ENCODE data around the gene ATP8B4.

Gene ATP8B4

DNA sequence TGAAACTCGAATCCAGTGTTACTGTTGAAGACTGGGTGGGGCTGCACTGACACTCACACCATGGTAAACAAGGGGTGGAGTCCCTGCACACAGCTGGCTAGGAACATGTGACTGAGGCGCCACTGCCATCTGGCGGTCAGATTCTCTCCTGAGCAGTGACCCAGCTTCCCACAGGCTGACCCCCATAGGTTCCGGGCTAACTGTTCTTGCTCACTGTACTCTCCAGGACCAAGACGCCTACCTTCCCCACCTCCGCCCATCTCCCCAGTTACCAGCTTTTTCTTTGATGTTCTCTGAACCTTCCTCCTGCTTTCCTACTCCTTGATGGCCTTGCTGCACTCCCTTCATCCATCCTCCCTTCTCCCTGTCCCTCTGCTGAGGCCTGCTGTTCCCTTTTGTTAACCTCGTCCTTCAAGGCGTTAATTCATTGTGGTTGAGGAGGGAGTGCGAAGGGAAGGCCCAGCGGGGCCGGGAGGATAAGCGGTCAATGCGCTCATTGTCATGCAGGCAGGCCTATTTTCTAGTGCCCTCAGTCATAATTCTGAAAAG is 115.2 kb downstream of the ATP8B4 start:
- Histone ChIP-seq H3K14ac (ENCODE audit: low read length) (peak overlapping the region; percentile 47), H4K12ac (ENCODE audit: low read depth, low read length) (no peak overlapping the region), H2AFZ (ENCODE audit: insufficient read depth, low read length, poor library complexity) (peak overlapping the region; percentile 51), H2AK5ac (ENCODE audit: low read length) (peak overlapping the region; percentile 71), H3K4ac (ENCODE audit: low read depth, low read length) (peak overlapping the region; percentile 39), H2BK120ac (ENCODE audit: insufficient read depth, low read length, poor library complexity) (peak overlapping the region; percentile 82), H3K4me1 (ENCODE audit: control insufficient read depth in 1 of 2, insufficient read depth in 2 of 2, low read length in 2 of 2) (peaks cover 0 to 3% of the 10 kb centered on the region in 2 experiments), H3K27me3 (ENCODE audit: insufficient read depth, low read length) (no peaks in the 10 kb centered on the region), H3K18ac (ENCODE audit: low read length) (peak overlapping the region; percentile 29), H3K79me2 (ENCODE audit: control insufficient read depth, insufficient read depth, low read length, poor library complexity) (no peaks in the 10 kb centered on the region), H3K4me2 (ENCODE audit: low read length) (no peak overlapping the region), H3K79me1 (ENCODE audit: low read length) (peaks cover 5% of the 10 kb centered on the region), H3K4me3 (ENCODE audit: low read depth, low read length) (no peak overlapping the region), H3K27ac (ENCODE audit: low read depth, low read length) (no peak overlapping the region), H3K36me3 (ENCODE audit: control insufficient read depth in 1 of 2, insufficient read depth in 2 of 2, low read length in 2 of 2) (no peaks in the 10 kb centered on the region), H2BK12ac (ENCODE audit: low read length) (peak overlapping the region; percentile 69), H4K91ac (ENCODE audit: low read depth, low read length) (peak overlapping the region; percentile 75), H4K8ac (ENCODE audit: low read depth, low read length) (peak overlapping the region; percentile 33), H3K9me3 (ENCODE audit: insufficient read depth, low read depth, low read length) (no peaks in the 10 kb centered on the region), H3K9ac (ENCODE audit: low read length) (peak overlapping the region; percentile 35), H2BK5ac (ENCODE audit: low read depth, low read length, poor library complexity) (no peak overlapping the region), H3K23ac (ENCODE audit: low read length) (no peak overlapping the region)
- peak; percentile 72 to 87 for DNase-seq
- WGBS (ENCODE audit: extremely low coverage, insufficient coverage, insufficient read length): no CpG with 5 or more reads among the region's 13 CpGs

DNA sequence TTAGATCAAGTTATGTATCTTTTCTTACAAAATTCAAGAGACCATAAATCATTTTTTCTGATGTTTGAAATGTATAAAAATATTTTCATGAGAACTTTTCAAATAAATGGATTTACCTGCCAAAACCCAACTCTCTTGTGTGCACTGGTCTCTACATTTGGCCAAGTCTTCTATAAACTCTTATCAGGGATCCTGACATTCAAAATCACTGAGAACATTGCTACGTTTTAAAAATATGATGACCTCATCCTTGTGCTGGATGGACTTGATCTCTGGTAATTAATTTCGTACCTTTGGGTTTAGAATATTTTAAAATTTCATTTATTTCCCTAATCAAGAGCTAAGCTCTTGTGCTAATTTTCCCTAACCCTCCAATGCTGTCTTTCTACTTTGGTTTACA is 127.4 kb downstream of the ATP8B4 start:
- no peak overlapping the region for H2AFZ ChIP-seq (ENCODE audit: insufficient read depth, low read length, poor library complexity)
- no peak overlapping the region for H3K14ac ChIP-seq (ENCODE audit: low read length)
- no peak overlapping the region for H3K18ac ChIP-seq (ENCODE audit: low read length)
- no peak overlapping the region for H4K8ac ChIP-seq (ENCODE audit: low read depth, low read length)
- H3K27ac ChIP-seq (ENCODE audit: low read depth, low read length): no peak overlapping the region
- no peak overlapping the region for H3K4me3 ChIP-seq (ENCODE audit: low read depth, low read length)
- H2BK120ac ChIP-seq (ENCODE audit: insufficient read depth, low read length, poor library complexity): no peak overlapping the region
- no peak overlapping the region for H4K91ac ChIP-seq (ENCODE audit: low read depth, low read length)
- H3K36me3 ChIP-seq (ENCODE audit: control insufficient read depth in 1 of 2, insufficient read depth in 2 of 2, low read length in 2 of 2): no peaks in the 10 kb centered on the region
- no peak overlapping the region for H2AK5ac ChIP-seq (ENCODE audit: low read length)
- no peak for DNase-seq
- no peak overlapping the region for H2BK12ac ChIP-seq (ENCODE audit: low read length)
- H3K23ac ChIP-seq (ENCODE audit: low read length): no peak overlapping the region
- H3K9me3 ChIP-seq (ENCODE audit: insufficient read depth, low read depth, low read length): no peaks in the 10 kb centered on the region
- H3K27me3 ChIP-seq (ENCODE audit: insufficient read depth, low read length): no peaks in the 10 kb centered on the region
- no peak overlapping the region for H3K4ac ChIP-seq (ENCODE audit: low read depth, low read length)
- no peak overlapping the region for H2BK5ac ChIP-seq (ENCODE audit: low read depth, low read length, poor library complexity)
- no CpG with 5 or more reads among the region's 2 CpGs for WGBS (ENCODE audit: extremely low coverage, insufficient coverage, insufficient read length)
- peaks cover 4% of the 10 kb centered on the region for H3K79me1 ChIP-seq (ENCODE audit: low read length)
- H4K12ac ChIP-seq (ENCODE audit: low read depth, low read length): no peak overlapping the region
- no peak overlapping the region for H3K4me2 ChIP-seq (ENCODE audit: low read length)
- H3K4me1 ChIP-seq (ENCODE audit: control insufficient read depth in 1 of 2, insufficient read depth in 2 of 2, low read length in 2 of 2): peaks cover 0 to 3% of the 10 kb centered on the region in 2 experiments
- no peak overlapping the region for H3K9ac ChIP-seq (ENCODE audit: low read length)
- H3K79me2 ChIP-seq (ENCODE audit: control insufficient read depth, insufficient read depth, low read length, poor library complexity): no peaks in the 10 kb centered on the region

DNA sequence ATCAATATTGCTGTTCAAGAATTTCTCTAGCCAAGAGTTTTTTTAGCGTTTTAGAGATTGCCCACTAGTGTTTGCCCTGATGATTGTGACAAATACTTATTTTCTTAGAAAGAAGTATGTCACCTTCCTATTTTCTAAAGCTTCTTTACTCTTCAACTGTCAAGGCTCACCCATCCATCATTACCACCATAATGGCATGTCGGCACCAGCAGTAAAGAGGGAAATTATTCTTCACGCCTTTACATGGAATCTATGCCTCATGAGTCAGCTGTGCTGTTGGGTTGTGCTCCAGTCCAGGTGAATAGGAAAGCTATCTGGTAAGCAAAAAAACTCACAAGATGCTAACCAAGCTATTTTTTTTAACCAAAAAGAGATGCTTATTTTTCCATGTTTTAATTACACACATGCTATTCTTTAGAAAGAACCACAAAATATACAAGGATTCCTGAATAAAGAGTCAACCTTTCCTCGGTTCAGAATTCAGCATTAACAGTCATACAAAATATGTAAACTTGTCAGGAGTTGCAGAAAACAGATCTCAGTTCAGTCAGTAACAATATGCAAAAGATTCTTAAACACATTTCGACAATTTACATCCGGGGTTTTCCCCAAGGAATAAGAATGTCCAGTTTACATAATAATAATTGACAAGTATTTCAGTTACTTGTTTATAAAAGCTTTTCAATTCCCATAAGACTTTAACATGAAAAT is 128.0 kb downstream of the ATP8B4 start:
- Histone ChIP-seq H3K79me1 (ENCODE audit: low read length) (peaks cover 6% of the 10 kb centered on the region), H3K79me2 (ENCODE audit: control insufficient read depth, insufficient read depth, low read length, poor library complexity) (no peaks in the 10 kb centered on the region), H2BK120ac (ENCODE audit: insufficient read depth, low read length, poor library complexity) (no peak overlapping the region), H3K4me3 (ENCODE audit: low read depth, low read length) (no peak overlapping the region), H3K27me3 (ENCODE audit: insufficient read depth, low read length) (no peaks in the 10 kb centered on the region), H3K4me1 (ENCODE audit: control insufficient read depth in 1 of 2, insufficient read depth in 2 of 2, low read length in 2 of 2) (peaks cover 0 to 3% of the 10 kb centered on the region in 2 experiments), H3K36me3 (ENCODE audit: control insufficient read depth in 1 of 2, insufficient read depth in 2 of 2, low read length in 2 of 2) (no peaks in the 10 kb centered on the region), H2AFZ (ENCODE audit: insufficient read depth, low read length, poor library complexity) (no peak overlapping the region), H2BK5ac (ENCODE audit: low read depth, low read length, poor library complexity) (no peak overlapping the region), H4K12ac (ENCODE audit: low read depth, low read length) (no peak overlapping the region), H2AK5ac (ENCODE audit: low read length) (no peak overlapping the region), H3K9me3 (ENCODE audit: insufficient read depth, low read depth, low read length) (no peaks in the 10 kb centered on the region), H3K9ac (ENCODE audit: low read length) (no peak overlapping the region), H3K27ac (ENCODE audit: low read depth, low read length) (no peak overlapping the region), H3K14ac (ENCODE audit: low read length) (no peak overlapping the region), H4K91ac (ENCODE audit: low read depth, low read length) (no peak overlapping the region), H2BK12ac (ENCODE audit: low read length) (no peak overlapping the region), H3K18ac (ENCODE audit: low read length) (no peak overlapping the region), H3K23ac (ENCODE audit: low read length) (no peak overlapping the region), H3K4ac (ENCODE audit: low read depth, low read length) (no peak overlapping the region), H3K4me2 (ENCODE audit: low read length) (no peak overlapping the region), H4K8ac (ENCODE audit: low read depth, low read length) (no peak overlapping the region)
- WGBS (ENCODE audit: extremely low coverage, insufficient coverage, insufficient read length): no CpG with 5 or more reads among the region's 6 CpGs
- DNase-seq: peak in 1 of 2 donors; percentile 20

DNA sequence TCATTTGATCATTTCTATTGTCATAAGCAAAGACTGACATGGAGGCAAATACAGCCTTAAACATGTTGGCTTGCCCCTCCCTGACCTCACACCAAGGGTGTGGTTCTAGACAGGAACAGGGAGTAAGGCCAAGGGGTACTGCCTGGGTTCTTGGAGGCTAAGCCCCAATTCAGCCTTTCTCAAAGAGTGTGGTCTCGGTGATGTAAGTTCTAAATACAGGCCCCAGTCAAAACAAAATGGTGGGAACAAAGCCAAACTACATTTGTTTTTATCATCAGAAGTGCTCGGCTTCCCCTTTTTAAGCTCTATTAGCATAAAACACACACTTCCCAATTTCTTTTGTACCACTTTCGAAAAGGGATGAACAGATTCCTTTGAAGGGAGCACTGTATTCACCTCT is 129.5 kb downstream of the ATP8B4 start:
- Histone ChIP-seq H3K4me2 (ENCODE audit: low read length) (no peak overlapping the region), H4K12ac (ENCODE audit: low read depth, low read length) (no peak overlapping the region), H3K79me2 (ENCODE audit: control insufficient read depth, insufficient read depth, low read length, poor library complexity) (no peaks in the 10 kb centered on the region), H3K9me3 (ENCODE audit: insufficient read depth, low read depth, low read length) (no peaks in the 10 kb centered on the region), H3K4me1 (ENCODE audit: control insufficient read depth in 1 of 2, insufficient read depth in 2 of 2, low read length in 2 of 2) (peaks cover 3 to 8% of the 10 kb centered on the region in 2 experiments), H2BK120ac (ENCODE audit: insufficient read depth, low read length, poor library complexity) (peak overlapping the region; percentile 18), H3K18ac (ENCODE audit: low read length) (no peak overlapping the region), H3K27me3 (ENCODE audit: insufficient read depth, low read length) (no peaks in the 10 kb centered on the region), H3K79me1 (ENCODE audit: low read length) (peaks cover 9% of the 10 kb centered on the region), H3K4me3 (ENCODE audit: low read depth, low read length) (no peak overlapping the region), H3K14ac (ENCODE audit: low read length) (peak overlapping the region; percentile 21), H2BK5ac (ENCODE audit: low read depth, low read length, poor library complexity) (no peak overlapping the region), H2AK5ac (ENCODE audit: low read length) (no peak overlapping the region), H3K27ac (ENCODE audit: low read depth, low read length) (no peak overlapping the region), H2BK12ac (ENCODE audit: low read length) (peak overlapping the region; percentile 88), H2AFZ (ENCODE audit: insufficient read depth, low read length, poor library complexity) (peak overlapping the region; percentile 38), H3K23ac (ENCODE audit: low read length) (no peak overlapping the region), H3K36me3 (ENCODE audit: control insufficient read depth in 1 of 2, insufficient read depth in 2 of 2, low read length in 2 of 2) (no peaks in the 10 kb centered on the region), H3K4ac (ENCODE audit: low read depth, low read length) (no peak overlapping the region), H3K9ac (ENCODE audit: low read length) (no peak overlapping the region), H4K8ac (ENCODE audit: low read depth, low read length) (no peak overlapping the region), H4K91ac (ENCODE audit: low read depth, low read length) (peak overlapping the region; percentile 15)
- no CpG with 5 or more reads among the region's 3 CpGs for WGBS (ENCODE audit: extremely low coverage, insufficient coverage, insufficient read length)
- no peak for DNase-seq
